Superior temporal gyrus (tissue), 1 donor: ENCODE results near the gene TECR.
"Not testable (repeated sequence)": the region's sequence is repeated elsewhere in the genome, so short reads cannot be mapped to it uniquely, and the experiment has no call there.

ENCODE experiments used
- DNase-seq: peaks from one replicate; pipeline ENCODE4 v3.0.0-alpha.2; 2016; ENCODE audit errors: extremely low spot score

Gene TECR

DNA sequence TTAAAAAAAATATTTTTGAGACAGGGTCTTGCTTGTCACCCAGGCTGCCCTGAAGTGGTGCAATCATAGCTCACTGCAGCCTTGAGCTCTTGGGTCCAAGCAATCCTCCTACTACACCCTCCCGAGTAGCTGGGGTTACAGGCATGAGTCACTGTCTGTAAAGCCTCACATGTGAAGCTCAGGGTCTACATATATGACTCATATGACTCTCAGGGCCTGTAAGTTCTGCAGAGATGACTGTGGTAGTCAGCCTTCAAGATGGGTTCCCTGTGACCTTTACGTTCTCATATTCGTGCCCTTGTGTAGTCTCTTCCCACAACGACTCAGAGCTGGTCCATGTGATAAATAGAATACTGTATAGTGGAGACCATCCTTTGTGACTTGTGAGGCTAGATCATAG is 60.0 kb downstream of the TECR start:
- not testable (repeated sequence) for DNase-seq

- no peak for DNase-seq
These were observed 66.2 kb downstream of the TECR start for GRCh38 chr19:14595558-14595957.

- no peak for DNase-seq
These were observed 70.3 kb downstream of the TECR start for GRCh38 chr19:14599548-14600147.

DNA sequence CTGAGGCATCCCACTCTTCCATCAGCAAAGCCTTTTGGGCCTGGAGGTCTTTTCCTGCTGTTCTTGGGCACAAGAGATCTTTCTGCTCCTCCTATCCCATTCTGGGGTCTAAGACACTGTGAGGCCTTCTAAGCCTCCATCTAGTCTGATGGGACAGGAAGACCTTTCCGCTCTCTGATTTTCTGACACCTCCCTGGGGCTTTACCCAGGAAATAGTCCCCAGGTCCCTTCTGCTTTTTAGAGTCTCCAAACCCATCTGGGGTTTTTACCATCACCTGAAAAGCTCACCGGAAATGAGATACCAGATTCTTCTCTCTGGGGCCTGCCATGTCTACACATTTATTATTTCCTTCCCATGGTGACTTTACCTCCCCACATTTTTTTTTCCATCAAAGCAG is 74.6 kb downstream of the TECR start:
- DNase-seq: no peak

- DNase-seq: no peak
These were observed 77.2 kb downstream of the TECR start for GRCh38 chr19:14606627-14607026.

DNA sequence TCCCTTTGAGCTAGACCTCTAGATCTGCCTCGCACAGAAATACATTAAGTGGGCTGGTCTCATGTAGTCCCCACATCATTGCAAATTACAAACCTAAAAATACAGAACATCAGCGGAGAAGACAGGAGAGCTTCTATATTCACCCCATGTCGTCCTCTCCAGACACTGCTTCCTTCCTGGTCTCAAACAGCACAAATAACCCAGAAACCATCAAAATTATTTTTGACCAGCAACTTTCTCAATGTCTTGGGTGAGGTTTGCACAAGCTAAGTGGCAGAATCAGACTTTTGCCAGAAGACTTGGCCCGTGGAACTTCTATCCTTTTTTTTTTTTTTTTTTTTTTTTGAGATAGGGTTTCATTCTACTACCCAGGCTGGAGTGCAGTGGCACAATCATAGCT is 81.7 kb downstream of the TECR start:
- no peak for DNase-seq

DNA sequence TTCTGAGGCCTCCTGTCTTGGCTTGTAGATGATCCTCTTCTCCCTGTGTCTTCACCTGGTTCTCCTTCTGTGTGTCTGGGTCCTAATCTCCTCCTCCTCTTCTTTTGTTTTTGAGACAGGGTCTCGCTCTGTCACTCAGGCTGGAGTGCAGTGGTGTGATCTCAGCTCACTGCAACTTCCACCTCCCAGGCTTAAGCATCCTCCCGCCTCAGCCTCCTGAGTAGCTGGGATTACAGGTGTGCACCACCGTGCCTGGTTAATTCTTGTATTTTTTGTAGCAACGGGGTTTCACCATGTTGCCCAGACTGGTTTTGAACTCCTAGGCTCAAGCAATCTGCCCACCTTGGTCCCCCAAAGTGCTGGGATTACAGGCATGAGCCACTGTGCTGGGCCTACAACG is 82.8 kb downstream of the TECR start:
- DNase-seq: not testable (repeated sequence)

GRCh38 chr19:14612657-14613056 is 83.3 kb downstream of the TECR start:
- DNase-seq: no peak

DNA sequence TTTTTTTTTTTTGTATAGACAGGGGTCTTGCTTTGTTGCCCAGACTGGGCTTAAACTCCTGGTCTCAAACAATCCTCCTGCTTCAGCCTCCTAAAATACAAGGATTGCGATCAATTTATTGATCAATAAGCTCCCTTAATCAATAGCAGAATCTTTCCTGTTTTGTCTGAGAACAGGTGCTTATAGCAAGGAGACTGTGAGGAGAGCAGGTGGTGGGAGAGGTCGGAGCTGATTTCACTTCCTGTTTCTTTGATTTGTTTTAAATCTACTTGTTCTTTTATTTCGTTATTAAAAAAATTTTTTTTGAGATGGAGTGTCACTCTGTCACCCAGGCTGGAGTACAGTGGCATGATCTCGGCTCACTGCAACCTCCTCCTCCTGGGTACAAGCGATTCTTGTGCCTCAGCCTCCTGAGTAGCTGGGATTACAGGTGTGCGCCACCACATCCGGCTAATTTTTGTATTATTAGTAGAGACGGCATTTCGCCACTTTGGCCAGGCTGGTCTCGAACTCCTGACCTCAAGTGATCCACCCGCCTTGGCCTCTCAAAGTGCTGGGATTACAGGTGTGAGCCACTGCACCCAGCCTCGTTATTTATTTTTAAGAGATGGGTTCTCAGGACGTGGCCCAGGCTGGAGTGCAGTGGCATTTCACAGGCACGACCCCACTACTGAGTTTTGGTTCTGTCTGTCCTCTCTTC is 84.2 kb downstream of the TECR start:
- DNase-seq: not testable (repeated sequence)

DNA sequence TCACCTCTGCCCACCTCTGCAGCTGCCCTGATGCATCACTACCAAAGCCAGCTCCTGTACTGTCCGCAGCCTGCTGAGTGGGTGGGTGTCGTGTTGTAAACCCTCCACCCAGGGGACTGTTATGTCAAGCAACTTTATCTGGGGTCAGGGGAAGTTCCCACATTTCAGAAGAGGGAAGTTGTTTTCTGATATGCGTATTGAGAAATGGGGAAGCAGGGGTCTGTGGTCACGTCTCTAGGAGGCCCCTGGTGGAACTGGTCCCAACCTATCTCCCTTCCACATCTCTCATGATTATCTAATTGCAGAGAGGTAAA is 84.7 kb downstream of the TECR start:
- DNase-seq: no peak
